HG03457 (cell line): ENCODE data around the gene BIK.
"Not testable (repeated sequence)": the region's sequence is repeated elsewhere in the genome, so short reads cannot be mapped to it uniquely, and the experiment has no call there.

ENCODE experiments used
- ATAC-seq: cut with Tn5 transposase; IDR thresholded peaks from one replicate; pipeline ENCODE4 v1.9.1; 2021; ENCODE audit warnings: moderate number of reproducible peaks; ENCODE audit not compliant: unreplicated experiment

Gene BIK

DNA sequence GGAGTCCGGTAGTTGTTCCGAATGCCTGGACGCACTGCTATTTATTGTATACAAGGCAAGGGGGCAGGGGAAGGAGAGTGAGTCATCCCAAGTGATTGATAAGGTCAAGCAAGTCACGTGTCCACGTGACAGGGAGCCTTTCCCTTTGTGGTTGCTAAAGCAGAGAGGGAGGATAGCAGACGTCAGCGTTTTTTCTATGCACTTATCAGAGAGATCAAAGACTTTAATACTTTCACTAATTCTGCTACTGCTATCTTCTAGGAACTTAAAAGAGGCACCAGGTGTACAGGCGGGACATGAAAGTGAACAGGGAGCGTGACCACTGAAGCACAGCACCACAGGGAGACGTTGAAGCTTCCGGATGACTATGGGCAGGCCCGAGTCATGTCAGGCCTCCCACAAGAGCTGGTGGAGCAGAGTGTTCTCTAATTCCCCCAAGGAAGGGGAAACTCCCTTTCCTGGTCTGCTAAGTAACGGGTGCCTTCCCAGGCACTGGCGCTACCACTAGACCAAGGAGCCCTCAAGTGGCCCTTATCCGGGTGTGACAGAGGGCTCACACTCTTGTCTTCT is 6.4 kb upstream of the BIK start:
- ATAC-seq: not testable (repeated sequence)

DNA sequence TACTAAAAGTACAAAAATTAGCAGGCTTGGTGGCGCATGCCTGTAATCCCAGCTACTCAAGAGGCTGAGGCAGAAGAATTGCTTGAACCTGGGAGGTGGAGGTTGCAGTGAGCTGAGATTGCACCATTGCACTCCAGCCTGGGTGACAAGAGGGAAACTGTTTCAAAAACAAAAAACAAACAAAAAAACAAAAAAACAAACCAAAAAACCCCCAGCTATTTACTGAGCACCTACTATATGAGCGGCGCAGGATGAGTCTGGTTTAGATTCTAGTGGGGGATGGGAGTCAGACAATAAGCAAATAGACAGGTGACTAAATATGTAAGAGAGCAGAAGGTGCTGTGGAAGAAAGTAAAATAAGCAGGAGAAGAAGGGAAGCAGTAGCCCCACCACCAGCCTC is 5.6 kb upstream of the BIK start:
- ATAC-seq: not testable (repeated sequence)

DNA sequence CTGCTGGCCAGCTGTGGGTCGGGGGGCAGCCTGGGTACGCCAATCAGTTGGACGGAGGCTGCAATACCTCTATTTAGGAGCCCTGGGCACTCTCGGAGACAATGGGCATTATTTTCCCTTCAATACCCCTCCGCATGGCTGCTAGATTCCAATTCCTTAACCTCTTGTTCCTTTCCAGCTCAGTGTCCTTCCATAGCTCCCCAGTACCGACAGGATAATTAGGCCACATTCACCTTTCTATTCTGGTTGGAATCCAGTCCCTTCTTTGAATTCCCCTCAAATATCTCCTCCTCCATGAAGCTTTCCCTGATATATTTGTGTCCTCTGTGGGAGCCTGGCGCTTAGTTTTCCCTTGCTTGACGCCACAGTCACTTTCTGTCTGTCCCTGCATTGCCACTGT is 4.2 kb upstream of the BIK start:
- ATAC-seq: no peak

DNA sequence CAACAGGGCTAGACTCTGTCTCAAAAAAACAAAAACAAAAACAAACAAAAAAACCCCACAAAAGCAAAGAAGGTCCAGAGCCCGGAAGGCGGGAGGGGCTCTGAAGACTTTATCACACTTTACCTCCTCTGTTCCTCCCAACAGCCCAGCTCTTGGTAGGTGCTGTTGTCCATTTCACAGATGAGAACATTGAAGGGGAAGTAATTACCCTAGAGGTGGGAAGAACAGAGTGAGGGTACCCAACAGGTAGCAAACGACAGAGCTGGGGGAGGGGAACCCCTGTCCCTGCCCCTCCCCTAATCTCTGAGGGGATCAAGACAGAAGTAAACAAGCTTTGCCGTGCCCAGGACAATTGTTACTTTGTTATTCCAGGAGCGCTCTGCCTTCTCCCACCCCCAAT is 1.0 kb upstream of the BIK start:
- no peak for ATAC-seq

DNA sequence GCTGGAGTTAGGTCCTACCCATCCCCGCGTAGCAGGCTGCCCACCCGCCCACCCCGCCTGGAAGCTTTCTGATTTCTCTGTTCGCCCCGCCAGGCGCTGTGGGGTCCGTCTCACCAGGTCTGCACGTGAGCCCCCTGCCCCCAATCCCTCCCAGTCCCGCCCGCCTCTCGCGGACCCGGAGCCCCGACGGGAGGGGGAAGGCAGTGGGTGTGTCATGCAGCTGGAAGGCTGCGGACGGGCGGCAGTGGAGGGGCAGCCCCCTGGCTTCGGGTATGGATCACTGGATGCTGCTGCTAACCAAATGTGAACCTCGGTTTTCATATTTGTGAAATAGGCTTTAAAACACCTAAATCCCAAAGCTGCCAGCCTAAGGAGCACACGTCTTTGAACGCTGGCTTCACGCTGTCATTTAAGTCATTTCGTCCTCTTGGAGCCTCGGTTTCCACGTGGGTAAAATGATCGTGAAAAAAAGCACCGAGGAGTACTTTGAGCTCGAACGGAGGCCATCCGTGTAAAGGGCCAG is 568 bp upstream of the BIK start:
- ATAC-seq: no peak

DNA sequence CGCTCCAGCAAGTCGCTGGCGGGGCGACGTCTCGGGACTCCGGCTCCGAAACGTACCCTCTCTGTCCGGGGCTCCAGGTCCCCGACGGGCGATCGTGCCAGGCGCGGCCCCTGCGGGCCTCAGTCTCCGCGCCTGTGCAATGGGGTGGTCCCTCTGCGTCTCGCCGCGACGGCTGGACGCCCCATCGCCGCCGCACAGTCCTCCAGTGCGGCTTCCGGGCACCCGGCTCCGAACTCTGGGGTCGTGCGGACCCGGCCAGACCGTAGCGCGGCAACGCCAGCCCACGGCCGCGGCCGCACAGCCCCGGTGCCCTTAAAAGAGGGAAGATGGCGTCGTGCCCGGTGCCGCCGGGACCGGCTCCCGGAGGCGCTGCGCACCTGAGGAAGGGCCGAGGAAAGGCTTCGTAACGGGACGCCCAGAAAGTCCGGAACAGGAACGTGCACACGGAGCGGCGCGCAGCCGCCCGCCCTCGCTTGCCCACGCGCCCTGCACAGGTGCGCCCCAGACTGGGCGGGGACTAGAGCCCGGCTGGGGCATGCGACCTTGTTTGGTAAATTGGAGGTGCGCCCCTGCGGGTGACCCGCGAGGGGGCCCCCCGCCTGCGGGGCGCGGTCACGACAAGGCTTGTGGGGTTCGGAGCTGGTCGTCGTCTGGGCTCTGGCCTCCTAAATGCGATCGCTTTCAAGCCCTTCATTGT is 525 bp downstream of the BIK start:
- no peak for ATAC-seq

DNA sequence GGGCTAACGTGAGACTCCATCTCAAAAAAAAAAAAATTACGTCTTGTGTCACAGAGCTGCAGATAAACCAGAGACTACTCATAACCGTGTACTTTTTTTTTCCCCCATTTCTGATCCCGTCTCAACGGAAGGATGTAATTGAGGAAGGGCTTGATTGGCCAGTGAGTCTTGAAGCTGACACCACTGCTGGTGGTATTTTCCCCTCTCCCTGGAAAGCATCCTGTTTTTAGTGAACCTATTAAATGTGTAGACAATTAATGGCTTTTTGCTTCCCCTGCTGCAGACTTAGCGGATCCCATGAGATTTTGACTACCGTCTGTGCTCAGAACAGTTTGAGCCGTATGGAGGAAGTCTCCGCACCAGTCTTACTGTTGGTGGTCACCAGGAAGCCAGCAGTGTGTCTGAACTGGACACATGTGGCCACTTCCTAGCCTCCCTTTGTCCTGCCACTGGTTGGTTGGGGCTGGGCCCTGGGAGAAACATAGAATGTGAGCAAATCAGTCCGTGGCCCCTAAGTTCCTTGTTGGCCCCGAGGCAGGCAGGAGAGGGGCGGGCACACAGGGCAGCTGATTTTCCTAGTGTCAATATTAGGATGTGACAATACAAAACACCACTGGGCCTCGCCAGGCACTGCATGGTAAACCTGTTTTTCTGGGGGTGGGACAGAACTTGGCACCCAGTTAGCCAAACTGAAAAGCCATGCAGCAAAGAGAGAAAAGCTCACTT is 3.1 kb downstream of the BIK start:
- ATAC-seq: no peak

DNA sequence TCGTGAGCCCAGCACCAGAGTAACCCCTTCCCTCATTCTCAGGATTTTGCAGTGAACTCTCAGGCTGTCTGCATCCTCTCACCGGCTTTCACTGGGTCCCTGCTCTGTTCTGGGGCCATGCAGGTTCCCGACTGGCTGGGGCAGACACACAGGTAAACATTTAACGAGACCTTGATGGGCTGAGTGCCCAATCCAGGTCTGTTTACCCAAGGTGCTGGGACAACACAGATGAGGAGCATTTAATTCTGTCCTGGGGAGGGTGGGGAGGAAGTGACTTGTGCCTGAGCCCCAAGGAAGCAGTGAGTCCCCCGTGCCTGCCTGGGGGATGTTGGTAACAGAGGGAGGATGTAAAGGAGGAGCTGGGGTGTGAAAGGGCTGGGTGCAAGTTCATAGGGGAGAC is 4.4 kb downstream of the BIK start:
- ATAC-seq: no peak

DNA sequence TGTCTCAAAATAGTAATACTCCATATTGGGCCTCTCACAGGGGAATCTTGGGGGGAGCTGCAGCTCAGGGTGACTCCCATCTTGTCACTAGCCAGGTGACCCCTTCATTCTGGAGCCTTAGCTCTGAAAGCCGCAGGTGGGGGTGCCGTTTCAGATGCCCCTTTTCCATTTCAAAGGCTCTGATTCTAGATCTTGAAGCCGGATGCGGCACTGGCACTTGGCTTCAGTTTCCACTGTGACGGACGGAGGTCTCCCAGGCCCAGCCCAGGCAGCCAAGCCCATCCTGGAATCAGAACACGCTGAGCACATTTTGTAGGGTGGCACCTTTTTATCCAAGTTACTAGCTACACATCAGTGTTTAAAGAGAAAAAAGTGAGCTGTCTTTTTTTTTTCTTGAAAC is 6.4 kb downstream of the BIK start:
- no peak for ATAC-seq

DNA sequence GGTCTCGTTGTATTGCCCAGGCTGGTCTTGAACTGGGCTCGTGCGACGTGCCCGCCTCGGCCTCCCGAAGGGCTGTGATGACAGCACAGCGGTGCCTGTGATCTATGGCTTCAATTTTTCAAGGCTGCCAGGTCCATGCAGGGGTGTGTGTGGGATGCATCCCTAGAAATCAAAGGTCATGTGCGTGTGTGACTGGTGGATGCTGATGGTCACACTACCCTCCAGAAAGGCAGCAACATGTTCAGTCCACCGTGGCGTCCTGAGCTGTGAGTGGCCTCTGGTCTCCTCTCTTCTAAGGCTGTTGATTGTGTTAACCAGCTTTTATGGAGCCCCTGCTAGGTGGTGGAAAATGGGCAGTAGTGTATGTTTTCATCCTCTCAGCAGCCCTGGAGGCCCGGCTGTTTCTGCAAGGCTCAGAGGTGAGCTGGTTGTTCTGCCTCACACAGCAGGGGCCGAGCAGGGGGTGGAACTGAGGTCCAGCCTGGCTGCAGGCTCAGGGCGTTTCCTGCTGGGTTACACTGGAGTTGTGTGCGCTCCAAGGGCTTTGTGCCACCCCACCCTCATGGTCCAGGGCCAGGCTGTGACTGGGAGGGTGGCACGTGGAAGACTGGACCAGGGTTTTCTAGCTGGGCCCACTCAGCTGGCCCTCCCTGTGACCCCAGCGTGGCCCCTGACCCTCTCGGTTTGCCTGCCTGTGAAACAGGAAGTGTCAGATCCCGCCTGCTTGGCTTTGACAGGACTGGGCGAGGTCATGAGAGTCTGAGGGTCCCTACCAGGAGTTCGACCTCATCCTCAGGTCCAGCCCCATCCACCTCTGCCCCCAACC is 7.7 kb downstream of the BIK start:
- ATAC-seq: no peak

DNA sequence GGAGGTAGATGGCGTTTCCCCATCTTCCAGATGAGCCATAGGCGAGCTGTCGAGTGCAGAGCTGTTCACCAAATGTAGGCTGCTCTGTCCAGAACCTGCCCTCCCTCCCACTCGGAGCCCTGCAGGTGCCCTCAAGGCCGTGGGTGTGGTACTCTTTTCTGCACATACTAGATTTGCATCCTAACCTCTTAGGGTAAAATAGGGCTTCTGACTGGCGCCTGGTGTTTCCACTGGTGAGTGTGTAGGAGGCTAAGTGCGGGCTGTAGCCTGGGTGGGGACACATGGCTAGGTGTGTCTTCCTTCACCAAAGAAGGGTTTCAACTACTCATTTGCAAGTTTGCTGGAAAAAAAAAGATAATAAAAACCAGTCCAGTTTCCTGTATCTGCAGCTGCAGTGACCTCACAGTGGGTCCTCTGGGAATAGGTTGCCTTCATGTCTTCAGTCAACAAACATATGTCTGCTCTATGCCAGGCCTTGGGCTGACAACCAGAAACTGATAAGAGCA is 8.5 kb downstream of the BIK start:
- ATAC-seq: no peak

DNA sequence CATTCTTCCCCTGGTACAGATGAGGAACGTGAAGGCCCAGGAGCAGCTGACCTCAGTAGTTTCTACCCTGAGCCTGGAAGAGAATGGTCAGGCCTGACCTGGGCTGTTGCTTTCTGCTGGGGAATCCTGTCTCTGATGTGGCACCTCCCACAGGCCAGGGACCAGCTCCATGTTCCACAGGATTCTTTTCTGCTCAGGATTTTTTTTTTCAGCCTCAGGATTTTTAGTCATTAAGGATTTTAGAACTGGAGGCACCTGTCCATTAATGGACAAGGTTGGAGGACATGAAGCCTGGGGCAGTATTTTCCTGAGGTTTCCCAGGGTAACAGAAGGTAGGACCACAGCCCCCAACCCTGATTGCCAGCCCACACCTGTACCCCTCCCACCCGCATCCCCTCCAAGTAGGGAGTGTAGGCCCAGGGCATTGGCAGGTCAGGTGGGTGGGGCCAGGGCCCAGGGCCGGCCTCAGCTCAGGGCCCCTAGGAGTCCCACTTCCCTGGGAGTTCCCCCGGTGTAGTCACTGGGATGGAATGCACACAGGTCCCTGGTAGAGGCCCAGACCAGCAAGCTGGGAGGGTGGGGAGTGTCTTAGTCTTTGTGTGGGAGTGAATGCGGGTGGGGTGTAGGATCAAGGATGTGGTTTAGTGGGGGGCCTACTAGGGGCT is 16.1 kb downstream of the BIK start:
- no peak for ATAC-seq

DNA sequence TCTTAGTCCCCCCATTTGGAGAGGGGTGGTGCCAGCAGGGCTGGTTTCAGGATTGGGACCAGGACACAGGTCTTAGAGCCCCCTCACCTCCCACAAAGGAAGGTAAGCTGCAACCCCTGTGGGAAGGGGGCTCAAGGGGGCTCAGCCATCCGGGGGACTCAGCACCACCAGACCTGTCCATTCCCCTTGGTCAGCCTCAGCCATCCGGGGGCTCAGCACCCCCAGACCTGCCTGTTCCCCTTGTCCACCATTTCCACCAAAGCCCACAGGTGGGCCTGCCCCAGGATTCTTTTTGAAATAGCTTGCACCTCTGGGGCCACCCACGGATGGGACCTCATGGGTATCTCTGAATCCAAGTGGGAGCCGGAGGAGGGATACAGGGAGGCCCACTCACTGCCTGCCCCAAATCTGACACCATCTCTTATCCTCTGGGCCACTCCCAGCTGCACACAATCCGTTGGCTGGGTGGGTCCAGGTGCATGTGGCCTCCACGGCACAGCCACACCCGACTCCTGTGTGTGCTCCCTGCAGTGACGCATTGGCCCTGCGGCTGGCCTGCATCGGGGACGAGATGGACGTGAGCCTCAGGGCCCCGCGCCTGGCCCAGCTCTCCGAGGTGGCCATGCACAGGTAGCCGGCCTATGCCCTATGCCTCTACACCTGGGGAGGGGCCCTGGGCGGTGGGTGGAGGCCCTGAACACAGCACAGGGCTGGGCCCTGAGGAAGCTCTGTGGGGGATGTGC is 16.8 kb downstream of the BIK start:
- ATAC-seq: no peak

DNA sequence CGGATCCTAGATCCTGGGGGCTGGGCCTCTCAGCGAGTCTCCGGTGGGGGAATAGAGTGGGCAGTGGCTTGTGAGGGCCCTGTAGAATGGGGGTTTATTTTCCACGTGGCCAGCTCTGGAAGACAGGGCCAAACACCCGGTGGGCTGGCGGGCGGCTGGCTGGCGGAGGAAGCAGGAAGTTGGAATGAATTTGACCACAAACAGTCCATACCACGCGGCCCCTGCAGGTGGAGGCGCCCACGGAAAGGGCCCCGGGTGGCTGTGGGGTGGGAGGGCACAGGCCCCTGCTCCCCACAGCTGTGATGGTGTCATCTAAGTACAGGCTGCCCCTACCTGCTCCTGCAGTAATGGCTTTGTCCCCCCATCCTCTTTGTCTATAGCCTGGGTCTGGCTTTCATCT is 17.6 kb downstream of the BIK start:
- no peak for ATAC-seq

DNA sequence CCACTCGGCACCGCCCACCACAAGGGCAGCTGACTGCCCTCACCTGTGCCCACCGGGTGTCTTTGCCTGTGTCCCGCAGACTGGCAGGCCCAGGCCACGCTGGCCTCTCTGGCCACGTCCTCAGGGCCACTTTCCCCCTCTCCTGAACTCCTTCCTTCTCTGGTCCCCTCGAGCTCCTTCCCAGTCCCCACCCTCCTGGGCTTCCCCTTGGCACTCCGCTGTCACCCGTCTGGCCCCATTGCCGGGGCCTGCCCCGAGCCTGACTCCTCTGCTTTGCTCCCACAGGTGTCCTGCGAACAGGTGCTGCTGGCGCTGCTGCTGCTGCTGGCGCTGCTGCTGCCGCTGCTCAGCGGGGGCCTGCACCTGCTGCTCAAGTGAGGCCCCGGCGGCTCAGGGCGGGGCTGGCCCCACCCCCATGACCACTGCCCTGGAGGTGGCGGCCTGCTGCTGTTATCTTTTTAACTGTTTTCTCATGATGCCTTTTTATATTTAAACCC is 18.4 kb downstream of the BIK start:
- ATAC-seq: no peak

DNA sequence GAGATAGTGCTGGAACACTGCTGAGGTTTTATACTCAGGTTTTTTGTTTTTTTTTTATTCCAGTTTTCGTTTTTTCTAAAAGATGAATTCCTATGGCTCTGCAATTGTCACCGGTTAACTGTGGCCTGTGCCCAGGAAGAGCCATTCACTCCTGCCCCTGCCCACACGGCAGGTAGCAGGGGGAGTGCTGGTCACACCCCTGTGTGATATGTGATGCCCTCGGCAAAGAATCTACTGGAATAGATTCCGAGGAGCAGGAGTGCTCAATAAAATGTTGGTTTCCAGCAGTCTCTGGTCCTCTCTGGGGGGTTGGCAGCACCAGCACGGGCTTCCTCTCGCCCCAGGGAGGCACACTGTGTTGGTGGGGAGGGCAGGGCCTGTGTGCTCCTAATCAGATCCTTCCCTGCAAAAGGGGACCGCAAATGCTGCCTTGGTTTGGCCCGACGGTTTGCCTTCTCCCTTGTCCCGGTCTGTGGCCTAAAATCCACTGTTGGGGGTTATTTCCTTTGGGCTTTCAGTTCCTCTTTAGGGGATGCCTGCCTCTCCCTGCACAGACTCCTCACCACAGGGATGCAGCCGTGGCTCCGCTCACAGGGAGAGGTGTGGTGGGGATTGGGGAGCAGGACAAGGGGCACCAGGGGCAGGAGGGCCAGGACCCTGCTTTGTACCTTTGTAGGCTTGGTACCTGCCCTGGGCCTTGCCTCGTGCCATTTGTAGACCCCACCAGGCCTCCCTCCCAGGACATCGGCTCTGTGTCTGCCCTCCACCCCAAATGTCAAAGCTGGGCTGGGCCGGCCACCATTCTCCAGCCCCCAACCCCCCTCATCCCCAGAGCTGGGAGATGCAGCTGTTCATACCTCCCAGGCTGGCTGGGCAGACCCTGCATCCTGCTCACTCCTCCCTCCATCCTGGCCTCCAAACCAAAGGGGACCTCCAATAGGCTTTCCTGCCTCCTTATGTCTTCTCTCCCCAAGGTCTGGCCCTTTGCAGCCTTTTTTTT is 19.2 kb downstream of the BIK start:
- no peak for ATAC-seq

DNA sequence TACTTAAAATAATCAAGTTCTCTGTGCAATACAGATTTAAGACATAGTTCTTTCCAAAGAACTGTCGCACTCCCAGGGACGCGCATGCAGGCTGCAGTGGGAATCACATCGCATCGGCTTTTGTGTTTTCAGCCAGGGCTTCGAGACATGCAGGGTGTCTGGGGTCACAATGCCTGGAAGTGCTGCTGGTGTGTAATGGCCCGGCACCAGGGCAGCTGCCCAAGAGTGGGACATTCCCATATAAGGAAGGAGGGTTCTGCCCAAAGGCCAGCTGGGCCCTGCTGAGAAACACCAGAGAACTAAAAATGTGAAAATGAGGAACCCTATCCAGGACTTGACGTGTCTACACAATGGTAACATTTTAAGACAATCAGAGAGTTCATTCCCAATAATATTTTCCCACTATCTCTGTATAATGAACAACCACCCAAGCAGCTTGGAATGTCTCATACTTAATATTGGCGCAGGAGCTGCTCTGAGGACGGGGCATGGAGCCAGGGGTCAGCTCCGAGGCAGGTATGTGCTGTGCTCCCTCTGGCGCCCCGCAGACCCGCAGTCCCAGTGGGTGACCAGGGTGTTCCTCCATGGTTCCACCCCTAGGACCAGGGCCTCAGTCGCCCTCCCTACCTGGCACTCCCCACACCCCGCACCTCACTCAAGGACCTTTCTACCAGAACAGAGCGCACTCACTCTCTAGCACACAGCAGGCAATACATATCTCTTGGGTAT is 21.4 kb downstream of the BIK start:
- ATAC-seq: no peak

DNA sequence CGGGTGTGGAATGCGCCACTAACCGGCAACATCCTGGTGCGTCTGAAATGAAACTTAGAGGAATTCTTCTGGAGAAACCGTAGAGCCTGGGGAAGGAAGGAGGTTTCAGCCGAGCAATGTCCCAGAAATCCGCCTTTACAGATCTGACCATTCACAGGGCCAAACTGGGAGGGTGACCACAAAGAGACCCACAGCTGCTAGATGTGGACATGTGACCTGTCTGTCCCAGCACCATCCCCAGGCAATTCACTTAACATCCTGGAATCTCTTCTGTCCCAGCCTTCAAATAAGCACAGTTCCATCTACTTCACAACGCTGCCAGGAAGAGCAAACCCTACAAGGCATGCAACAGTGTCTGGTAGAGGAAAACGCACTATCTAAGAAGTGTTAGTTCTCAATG is 22.9 kb downstream of the BIK start:
- ATAC-seq: no peak
